ENCODE results near the gene TRIM2.

The TRIM2 gene

DNA sequence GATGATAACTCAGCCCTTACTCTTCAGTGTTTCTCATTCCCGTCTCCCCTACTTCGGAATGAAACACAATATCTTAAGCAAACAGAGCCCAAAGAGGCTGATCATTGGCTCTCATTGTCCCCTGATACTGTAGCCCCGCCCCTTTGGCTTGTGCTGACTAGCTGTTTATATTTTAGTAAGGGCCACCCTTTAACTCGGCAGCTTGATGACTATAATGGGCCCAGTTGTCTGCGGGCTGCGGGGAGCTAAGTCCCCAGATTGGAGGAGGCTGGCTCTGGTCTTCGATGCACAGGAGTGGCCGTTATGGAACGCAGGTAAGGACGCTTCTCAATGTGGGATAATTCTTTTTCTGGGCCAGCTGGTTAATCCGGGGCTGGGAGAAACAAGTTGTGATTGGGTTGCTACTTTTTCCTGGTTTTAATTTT lies at the start of gene TRIM2:
TSS of gene TRIM2 (plus strand) at position 197 of the 425 bp plus-strand sequence. CDS start at position 285, 88 bp downstream.
- DNase-seq, result no peak

DNA sequence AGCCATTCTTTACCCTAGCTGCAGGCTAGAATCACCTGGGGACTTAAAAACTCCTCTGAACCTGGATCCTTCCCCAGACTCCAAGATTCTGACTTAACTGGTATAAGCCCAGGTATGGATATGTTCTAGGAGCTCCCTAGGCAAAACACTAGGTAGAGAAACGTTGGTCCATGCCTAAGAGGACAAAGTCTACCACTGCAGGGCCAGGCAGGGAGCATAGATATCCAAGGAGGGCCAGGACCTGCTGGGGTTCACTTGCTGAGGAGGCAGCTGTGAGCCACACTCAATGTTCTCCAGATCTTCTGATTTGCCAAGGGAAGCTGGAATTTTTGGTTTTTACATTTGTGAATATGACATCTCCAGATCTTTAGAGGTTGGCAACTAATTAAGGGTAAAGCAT lies 48.6 kb upstream of the TRIM2 start:
- DNase-seq, result no peak
- no peaks in the 10 kb centered on the region for H3K36me3 ChIP-seq (replicated peaks; ENCODE audit: insufficient read depth, low read length)
- no peaks in the 10 kb centered on the region for H3K9me2 ChIP-seq (replicated peaks; ENCODE audit: insufficient read depth, low read length)
- H3K79me2 ChIP-seq (ENCODE audit: low read length), result no peaks in the 10 kb centered on the region
- H2AFZ ChIP-seq (ENCODE audit: low read length), result no peak overlapping the region
- TF ChIP-seq EZH2phosphoT487 (IDR thresholded peaks at IDR 0.05; ENCODE audit: low read length) (no peak), EZH2 (optimal IDR thresholded peaks at IDR 0.05; ENCODE audit: low read depth, low read length) (no peak), CTCF (IDR thresholded peaks at IDR 0.05; ENCODE audit: low read length) (no peak)
- H3K9ac ChIP-seq (ENCODE audit: low read length), result no peak overlapping the region
- H3F3A ChIP-seq (ENCODE audit: insufficient read depth, low read length), result no peaks in the 10 kb centered on the region
- no peak overlapping the region for H3K4me3 ChIP-seq (ENCODE audit: low read length)
- H3K9me3 ChIP-seq (replicated peaks; ENCODE audit: insufficient read depth, low read length), result no peaks in the 10 kb centered on the region
- H3K27ac ChIP-seq (ENCODE audit: low read length), result no peak overlapping the region
- H4K20me1 ChIP-seq (ENCODE audit: insufficient read depth, low read length), result no peaks in the 10 kb centered on the region
- no peaks in the 10 kb centered on the region for H3K4me1 ChIP-seq (ENCODE audit: low read length)
- H3K4me2 ChIP-seq (ENCODE audit: low read depth, low read length), result no peak overlapping the region
- 0 out of 2 replicates have a peak, but pooled peaks cover 6% of the 10 kb centered on the region for H3K27me3 ChIP-seq (replicated peaks; ENCODE audit: insufficient read depth, low read length)

More for the DNA sequence above, at the start of gene TRIM2:
- Histone ChIP-seq H4K20me1 (ENCODE audit: insufficient read depth, low read length) (no peaks in the 10 kb centered on the region), H3K79me2 (ENCODE audit: low read length) (no peaks in the 10 kb centered on the region), H3K9me2 (replicated peaks; ENCODE audit: insufficient read depth, low read length) (no peaks in the 10 kb centered on the region), H3K4me1 (ENCODE audit: low read length) (no peaks in the 10 kb centered on the region), H3F3A (ENCODE audit: insufficient read depth, low read length) (no peaks in the 10 kb centered on the region), H3K36me3 (replicated peaks; ENCODE audit: insufficient read depth, low read length) (no peaks in the 10 kb centered on the region), H3K9ac (ENCODE audit: low read length) (no peak within 1 kb of the TSS), H3K27me3 (replicated peaks; ENCODE audit: insufficient read depth, low read length) (no peaks in the 10 kb centered on the region), H3K4me3 (ENCODE audit: low read length) (no peak within 1 kb of the TSS), H2AFZ (ENCODE audit: low read length) (no peak within 1 kb of the TSS), H3K9me3 (replicated peaks; ENCODE audit: insufficient read depth, low read length) (no peaks in the 10 kb centered on the region), H3K4me2 (ENCODE audit: low read depth, low read length) (no peak within 1 kb of the TSS), H3K27ac (ENCODE audit: low read length) (no peak within 1 kb of the TSS)
- TF ChIP-seq EZH2 (optimal IDR thresholded peaks at IDR 0.05; ENCODE audit: low read depth, low read length), result no peak
- no peak for TF ChIP-seq CTCF (IDR thresholded peaks at IDR 0.05; ENCODE audit: low read length)
- TF ChIP-seq EZH2phosphoT487 (IDR thresholded peaks at IDR 0.05; ENCODE audit: low read length), result no peak

DNA sequence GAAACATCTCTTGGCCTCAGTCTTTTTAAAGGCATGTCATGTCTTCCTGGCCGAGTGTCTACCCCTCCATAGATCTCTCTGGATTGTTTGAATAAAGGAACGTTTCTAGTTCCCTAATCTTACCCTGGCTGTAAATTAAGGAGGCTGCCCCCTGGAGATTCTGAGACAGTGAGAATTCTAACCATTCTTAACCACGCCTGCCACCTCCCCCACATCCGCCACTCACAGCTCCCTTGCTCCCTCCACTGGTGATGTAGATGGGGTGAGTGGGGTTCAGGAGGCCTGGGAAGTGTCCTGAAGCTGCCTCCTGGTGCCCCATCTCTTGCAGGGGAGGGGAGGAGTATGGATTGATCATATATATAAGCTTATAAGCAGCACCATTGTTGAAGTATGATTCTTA lies 48.0 kb upstream of the TRIM2 start:
- no peak for DNase-seq
- Histone ChIP-seq H3K4me3 (ENCODE audit: low read length) (no peak overlapping the region), H3K36me3 (replicated peaks; ENCODE audit: insufficient read depth, low read length) (no peaks in the 10 kb centered on the region), H3K4me2 (ENCODE audit: low read depth, low read length) (no peak overlapping the region), H3K79me2 (ENCODE audit: low read length) (no peaks in the 10 kb centered on the region), H3K9me2 (replicated peaks; ENCODE audit: insufficient read depth, low read length) (no peaks in the 10 kb centered on the region), H3K27ac (ENCODE audit: low read length) (no peak overlapping the region), H2AFZ (ENCODE audit: low read length) (no peak overlapping the region), H4K20me1 (ENCODE audit: insufficient read depth, low read length) (no peaks in the 10 kb centered on the region), H3K9ac (ENCODE audit: low read length) (no peak overlapping the region), H3K9me3 (replicated peaks; ENCODE audit: insufficient read depth, low read length) (no peaks in the 10 kb centered on the region), H3F3A (ENCODE audit: insufficient read depth, low read length) (no peaks in the 10 kb centered on the region), H3K27me3 (replicated peaks; ENCODE audit: insufficient read depth, low read length) (0 out of 2 replicates have a peak, but pooled peaks cover 6% of the 10 kb centered on the region), H3K4me1 (ENCODE audit: low read length) (no peaks in the 10 kb centered on the region)
- TF ChIP-seq CTCF (IDR thresholded peaks at IDR 0.05; ENCODE audit: low read length) (no peak), EZH2 (optimal IDR thresholded peaks at IDR 0.05; ENCODE audit: low read depth, low read length) (no peak), EZH2phosphoT487 (IDR thresholded peaks at IDR 0.05; ENCODE audit: low read length) (no peak)
